Mesodermal cell (in vitro differentiated cells): ENCODE measurements around the gene SLC44A1.

Experiments
- H3K27ac ChIP-seq: 2 replicates; pipeline ENCODE4 v1.7.0; 2013; ENCODE audit warnings: mild to moderate bottlenecking, low read depth, low read length, moderate library complexity; ENCODE audit not compliant: severe bottlenecking
- H3K36me3 ChIP-seq: 2 replicates; pipeline ENCODE4 v1.7.1; 2013; ENCODE audit warnings: mild to moderate bottlenecking, low read length, moderate library complexity; ENCODE audit not compliant: control insufficient read depth, insufficient read depth
- H3K4me1 ChIP-seq: one replicate; pipeline ENCODE4 v1.7.1; 2013; ENCODE audit warnings: mild to moderate bottlenecking, low read length; ENCODE audit not compliant: insufficient read depth, control insufficient read depth, poor library complexity, severe bottlenecking
- H3K4me3 ChIP-seq: 2 replicates; pipeline ENCODE4 v1.7.0; 2013; ENCODE audit warnings: low read length, control low read depth, mild to moderate bottlenecking; ENCODE audit not compliant: insufficient read depth, poor library complexity, severe bottlenecking; ENCODE audit errors: extremely low read depth
- H3K9me3 ChIP-seq: 2 replicates; pipeline ENCODE4 v1.7.1; 2013; ENCODE audit warnings: mild to moderate bottlenecking, low read length, moderate library complexity; ENCODE audit not compliant: control insufficient read depth
- WGBS, 2 experiments: methylation state at CpG; one replicate each; pipeline ENCODE4 v1.1.5; 2013; ENCODE audit warnings: missing lambda C conversion rate in 2 of 2; ENCODE audit not compliant: insufficient coverage in 2 of 2; 5-methylcytosine and 5-hydroxymethylcytosine counted together

Gene SLC44A1

DNA sequence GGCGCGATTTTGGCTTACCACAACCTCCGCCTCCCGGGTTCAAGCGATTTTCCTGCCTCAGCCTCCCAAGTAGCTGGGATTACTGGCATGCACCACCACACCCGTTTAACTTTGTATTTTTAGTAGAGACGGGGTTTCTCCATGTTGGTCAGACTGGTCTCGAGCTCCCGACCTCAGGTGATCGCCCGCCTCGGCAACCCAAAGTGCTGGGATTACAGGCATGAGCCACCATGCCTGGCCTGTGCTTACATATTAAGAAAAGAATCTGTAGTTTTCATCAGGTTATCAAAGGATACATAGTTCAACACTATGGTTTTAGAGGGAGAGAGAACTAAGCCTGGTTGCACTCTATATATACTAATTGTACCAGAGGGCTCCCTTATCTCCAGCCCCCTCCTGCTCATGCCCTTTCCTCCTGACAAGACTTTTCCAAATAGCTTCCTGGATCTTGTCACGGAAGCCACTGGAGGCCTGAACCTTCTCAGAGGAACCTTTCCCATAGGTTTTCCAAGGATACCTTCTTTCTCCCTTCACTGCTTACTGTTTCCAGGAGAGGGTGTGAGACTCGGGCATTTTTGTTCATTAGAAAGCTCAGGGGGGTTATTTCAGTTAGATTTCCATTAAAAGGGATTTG, 53.1 kb downstream of the SLC44A1 start:
- peaks cover 9% of the 10 kb centered on the region for H3K36me3 ChIP-seq
- no peaks in the 10 kb centered on the region for H3K9me3 ChIP-seq
- peaks cover 78% of the 10 kb centered on the region for H3K4me1 ChIP-seq
- H3K4me3 ChIP-seq, result no peak overlapping the region
- WGBS, 2 experiments, result 40 to 96% methylated on average over 1 to 7 of the region's 14 CpGs
- peak overlapping the region; percentile 98 for H3K27ac ChIP-seq

DNA sequence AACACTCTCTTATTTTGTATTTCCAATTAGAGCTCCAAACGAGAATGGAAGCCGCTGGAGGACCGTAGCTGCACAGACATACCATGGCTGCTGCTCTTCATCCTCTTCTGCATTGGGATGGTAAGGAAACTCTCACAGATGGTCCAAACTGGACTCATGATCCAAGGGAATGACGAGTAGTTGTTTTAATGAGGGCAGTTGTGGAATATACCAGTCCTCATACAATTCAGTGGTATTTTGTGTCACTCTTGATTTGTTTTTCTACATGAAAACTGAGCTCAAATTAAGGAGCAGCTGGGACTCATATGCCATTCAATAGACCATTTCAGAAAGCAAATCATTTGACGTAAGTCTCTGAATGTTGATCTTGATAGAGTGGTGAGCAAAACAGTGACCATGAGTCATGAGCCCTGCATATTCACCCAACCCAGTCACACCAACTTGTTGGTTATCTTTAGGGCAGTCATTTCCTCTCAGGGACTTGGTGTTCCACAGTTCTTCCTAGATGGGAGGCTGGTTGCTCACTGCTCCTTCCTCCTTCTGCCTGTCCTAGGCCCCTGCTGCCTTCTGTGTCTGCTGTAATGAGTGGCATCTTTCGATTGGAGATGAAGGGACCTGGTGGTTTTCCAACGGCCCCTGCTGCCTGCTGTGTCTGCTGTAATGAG, 54.9 kb downstream of the SLC44A1 start:
- no peaks in the 10 kb centered on the region for H3K9me3 ChIP-seq
- 64 to 83% methylated on average over 1 to 2 of the region's 7 CpGs for WGBS, 2 experiments
- H3K27ac ChIP-seq, result peak overlapping the region; percentile 98
- H3K4me3 ChIP-seq, result no peak overlapping the region
- peaks cover 67% of the 10 kb centered on the region for H3K4me1 ChIP-seq
- peaks cover 24% of the 10 kb centered on the region for H3K36me3 ChIP-seq

DNA sequence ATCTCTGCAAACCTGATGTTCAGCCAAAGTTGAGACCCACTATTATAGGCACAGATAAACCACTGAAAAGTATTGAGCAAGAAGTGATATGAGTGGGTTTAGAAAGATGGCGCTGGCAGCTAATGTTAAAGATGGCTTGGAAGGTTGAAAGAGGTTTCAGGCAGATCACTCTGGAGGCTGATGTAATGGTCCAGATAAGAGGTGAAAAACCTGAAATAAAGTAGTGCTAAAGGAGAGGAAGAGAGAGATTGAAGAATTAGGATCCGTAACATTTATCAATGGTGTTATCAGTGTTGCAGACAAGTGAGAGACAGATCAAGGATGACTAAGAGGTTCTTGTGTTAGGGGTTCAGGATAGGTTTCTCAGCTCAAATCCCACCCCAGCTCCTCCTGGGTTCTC, 58.3 kb downstream of the SLC44A1 start:
- WGBS, 2 experiments, result 81 to 94% methylated on average over 2 of the region's 2 CpGs
- Histone ChIP-seq H3K4me3 (no peak overlapping the region), H3K36me3 (peaks cover 30% of the 10 kb centered on the region), H3K4me1 (peaks cover 37% of the 10 kb centered on the region), H3K27ac (no peak overlapping the region), H3K9me3 (no peaks in the 10 kb centered on the region)

DNA sequence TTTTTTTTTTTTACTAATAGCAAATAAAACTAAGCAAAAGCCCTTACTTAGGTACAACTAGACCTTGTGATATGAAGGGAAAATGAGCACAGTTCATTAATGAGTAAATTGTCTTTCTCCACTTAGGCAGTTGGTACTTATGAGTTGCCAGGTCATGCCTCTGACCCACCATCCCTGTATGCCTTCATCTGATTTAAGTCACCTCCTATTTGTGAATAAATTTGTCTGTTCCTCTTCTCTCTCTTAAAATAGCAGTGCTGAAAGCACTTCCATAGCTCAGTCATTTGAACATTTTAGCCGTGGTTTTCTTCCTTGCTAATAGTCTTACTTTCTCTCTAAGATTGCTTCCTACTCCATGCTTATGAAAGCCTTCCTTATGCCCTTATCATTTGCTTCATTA, 61.4 kb downstream of the SLC44A1 start:
- Histone ChIP-seq H3K27ac (no peak overlapping the region), H3K36me3 (peaks cover 26% of the 10 kb centered on the region), H3K9me3 (no peaks in the 10 kb centered on the region), H3K4me1 (peaks cover 10% of the 10 kb centered on the region), H3K4me3 (no peak overlapping the region)
- 88 to 93% methylated on average over 1 of the region's 1 CpG for WGBS, 2 experiments

DNA sequence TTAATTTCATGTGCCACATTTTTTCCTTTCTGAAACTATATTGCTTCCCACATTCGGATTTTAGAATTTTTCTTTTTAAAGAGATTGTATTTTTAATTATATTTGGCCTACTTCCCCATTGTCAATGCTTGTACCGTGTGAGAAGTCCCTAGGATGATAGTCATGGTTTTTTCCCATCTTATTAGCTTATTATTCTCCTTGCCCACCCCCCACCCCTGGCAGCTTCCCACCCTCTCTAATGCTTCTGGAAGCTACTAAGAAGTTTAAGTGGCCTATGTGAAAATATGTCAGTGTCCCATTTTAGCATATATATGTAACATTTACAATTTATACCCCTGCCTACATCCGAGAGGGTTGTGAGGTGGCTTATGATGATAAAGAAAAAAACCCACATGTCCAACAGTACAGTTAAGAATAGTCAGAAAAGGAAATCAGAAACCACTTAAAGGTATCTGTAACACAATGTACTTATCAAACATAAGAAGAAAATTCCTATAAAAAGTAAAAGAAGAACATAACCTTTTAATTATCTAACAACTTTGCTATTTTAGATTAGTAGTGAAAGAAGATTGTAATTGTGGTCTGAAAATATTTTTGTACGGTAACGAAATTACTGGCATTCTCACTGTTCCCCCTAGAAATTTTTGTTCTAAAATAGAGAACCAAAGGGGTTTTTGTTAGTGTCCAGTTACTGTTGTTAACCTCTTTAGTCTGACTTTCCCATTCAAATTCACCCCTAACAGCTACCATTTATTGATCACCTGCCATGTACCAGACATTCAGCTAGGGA, 62.1 kb downstream of the SLC44A1 start:
- Histone ChIP-seq H3K4me3 (no peak overlapping the region), H3K36me3 (peaks cover 26% of the 10 kb centered on the region), H3K27ac (no peak overlapping the region), H3K9me3 (no peaks in the 10 kb centered on the region), H3K4me1 (peaks cover 7% of the 10 kb centered on the region)
- no CpG with 5 or more reads among the region's 5 CpGs for WGBS, 2 experiments

DNA sequence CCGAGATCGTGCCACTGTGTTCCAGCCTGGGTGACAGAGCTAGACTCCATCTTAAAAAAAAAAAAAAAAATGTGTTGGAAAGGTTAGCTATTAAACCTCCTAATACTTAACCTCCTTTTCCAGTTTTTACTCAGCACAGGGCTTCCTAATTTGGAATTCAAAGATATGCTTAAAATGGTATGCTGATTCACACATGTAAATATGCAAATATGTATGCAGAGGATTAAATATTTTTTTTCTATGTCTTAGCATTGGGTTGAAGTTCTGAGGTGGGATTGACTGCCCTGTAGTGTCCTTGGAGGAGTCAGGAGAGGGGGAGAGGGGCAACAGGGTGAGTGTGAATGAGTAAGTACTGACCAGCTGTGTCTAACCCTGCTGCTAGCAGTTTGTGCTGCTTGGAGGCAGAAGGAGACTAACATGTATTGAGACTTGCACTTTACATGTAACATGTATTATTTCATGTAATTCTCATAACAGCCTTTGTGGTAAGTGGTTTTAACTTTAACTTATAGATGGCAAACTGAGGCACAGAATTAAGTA, 63.2 kb downstream of the SLC44A1 start:
- H3K9me3 ChIP-seq, result no peaks in the 10 kb centered on the region
- 100% methylated on average over 1 of the region's 2 CpGs; no CpG with 5 or more reads in 1 of the 2 experiments for WGBS, 2 experiments
- H3K36me3 ChIP-seq, result peaks cover 21% of the 10 kb centered on the region
- H3K27ac ChIP-seq, result no peak overlapping the region
- no peak overlapping the region for H3K4me3 ChIP-seq
- H3K4me1 ChIP-seq, result peaks cover 6% of the 10 kb centered on the region

DNA sequence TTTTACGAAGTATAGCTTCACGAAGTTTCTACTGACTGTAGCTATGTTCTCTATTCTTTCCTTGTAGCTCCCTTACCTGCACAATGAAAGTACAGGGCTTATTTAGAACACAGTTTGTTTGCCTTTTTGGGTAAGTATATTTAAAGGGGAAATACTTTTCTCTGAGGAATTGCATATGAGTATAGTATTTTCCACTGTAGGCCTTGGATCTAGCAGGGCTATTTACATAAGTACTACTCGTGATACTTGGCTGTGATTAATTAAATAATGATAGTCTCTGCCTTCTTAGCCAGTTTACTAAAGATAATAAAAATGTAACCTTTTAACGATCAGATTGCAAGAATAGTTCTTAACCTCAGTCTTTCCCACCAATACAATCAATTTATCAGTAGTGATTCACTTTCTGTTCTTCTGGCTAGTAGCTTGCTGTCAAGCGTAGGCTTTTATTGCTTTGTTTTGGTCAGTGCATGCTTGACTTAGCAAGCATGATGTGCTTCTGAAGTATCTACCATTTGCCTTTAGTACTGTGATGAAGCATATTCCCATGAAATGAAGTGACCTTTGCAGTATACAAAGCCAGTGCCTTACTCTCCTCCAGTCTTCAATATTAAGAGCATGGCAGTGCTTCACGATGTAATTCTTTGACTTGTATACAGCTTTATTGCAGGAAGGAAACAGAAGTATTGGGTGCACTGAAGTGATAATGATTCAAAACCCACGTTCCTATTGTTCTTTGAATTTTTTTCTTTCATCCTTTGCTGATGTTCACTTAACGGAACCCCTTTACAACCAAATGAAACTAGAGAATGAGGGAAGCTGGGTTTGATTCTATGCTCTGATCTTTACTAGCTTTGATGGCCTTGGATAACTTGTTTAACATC, 64.2 kb downstream of the SLC44A1 start:
- Histone ChIP-seq H3K9me3 (no peaks in the 10 kb centered on the region), H3K27ac (no peak overlapping the region), H3K4me3 (no peak overlapping the region), H3K4me1 (peaks cover 4% of the 10 kb centered on the region), H3K36me3 (peaks cover 10% of the 10 kb centered on the region)
- WGBS, 2 experiments, result 80 to 93% methylated on average over 1 to 3 of the region's 8 CpGs

DNA sequence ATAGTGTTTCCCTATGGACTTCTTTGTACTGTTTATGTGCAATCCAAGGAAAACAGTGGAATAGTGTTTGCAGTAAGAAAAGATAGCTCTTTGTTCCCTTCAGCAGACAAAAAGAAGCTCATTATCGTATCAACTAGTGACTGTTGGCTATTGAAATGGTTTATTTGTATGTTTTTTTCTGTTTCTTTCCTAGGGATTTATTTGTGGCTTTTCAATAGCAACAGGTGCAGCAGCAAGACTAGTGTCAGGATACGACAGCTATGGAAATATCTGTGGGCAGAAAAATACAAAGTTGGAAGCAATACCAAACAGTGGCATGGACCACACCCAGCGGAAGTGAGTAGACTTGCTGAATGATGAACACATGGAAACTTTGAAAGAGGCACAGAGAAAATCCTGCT, 65.1 kb downstream of the SLC44A1 start:
- H3K9me3 ChIP-seq, result no peaks in the 10 kb centered on the region
- no peak overlapping the region for H3K4me3 ChIP-seq
- H3K27ac ChIP-seq, result no peak overlapping the region
- peaks cover 5% of the 10 kb centered on the region for H3K36me3 ChIP-seq
- peaks cover 4% of the 10 kb centered on the region for H3K4me1 ChIP-seq
- 87 to 100% methylated on average over 1 to 3 of the region's 3 CpGs for WGBS, 2 experiments

DNA sequence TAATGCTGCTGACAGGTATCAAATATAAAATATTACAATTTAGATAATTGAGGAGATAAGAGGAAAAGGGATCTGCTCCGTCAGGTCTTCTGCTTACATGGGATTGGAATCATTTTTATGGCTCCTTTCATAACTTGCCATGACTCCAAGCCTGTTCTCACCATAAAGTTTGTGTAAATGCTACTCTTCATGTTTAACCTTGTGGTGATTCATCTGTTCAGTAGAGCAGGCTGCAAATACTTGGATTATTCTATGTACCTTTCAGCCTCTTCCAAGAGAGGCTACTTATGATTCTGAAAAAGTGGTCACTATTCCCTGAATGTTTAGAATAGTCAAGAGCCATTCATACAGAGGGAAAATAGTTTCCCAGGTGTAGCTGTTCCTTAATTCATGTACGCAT, 66.9 kb downstream of the SLC44A1 start:
- Histone ChIP-seq H3K27ac (no peak overlapping the region), H3K9me3 (no peaks in the 10 kb centered on the region), H3K4me1 (no peaks in the 10 kb centered on the region), H3K4me3 (no peak overlapping the region), H3K36me3 (peaks cover 15% of the 10 kb centered on the region)
- WGBS, 2 experiments, result 57% methylated on average over 1 of the region's 2 CpGs; no CpG with 5 or more reads in 1 of the 2 experiments

DNA sequence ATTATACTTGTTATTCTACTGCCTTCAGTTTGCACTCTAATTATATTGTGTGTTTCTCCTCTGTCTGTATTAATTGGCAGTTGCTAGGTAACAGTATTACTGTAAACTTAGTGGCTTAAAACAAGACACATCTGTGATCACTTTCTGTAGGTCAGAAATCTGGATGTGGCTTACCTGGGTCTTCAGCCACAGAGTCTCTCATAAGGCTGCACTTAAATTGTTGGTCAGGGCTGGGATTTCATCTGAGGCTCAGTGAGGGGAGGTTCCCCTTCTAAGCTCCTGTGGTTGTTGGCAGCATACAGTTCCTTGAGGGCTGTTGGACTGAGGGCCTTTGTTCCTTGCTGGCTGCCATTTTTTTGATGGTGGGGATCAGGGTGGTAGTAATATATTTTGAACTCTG, 68.8 kb downstream of the SLC44A1 start:
- Histone ChIP-seq H3K4me3 (no peak overlapping the region), H3K4me1 (no peaks in the 10 kb centered on the region), H3K36me3 (peaks cover 22% of the 10 kb centered on the region), H3K9me3 (no peaks in the 10 kb centered on the region), H3K27ac (no peak overlapping the region)
